ENCODE measurements around the gene NARS2.

NARS2 gene

DNA sequence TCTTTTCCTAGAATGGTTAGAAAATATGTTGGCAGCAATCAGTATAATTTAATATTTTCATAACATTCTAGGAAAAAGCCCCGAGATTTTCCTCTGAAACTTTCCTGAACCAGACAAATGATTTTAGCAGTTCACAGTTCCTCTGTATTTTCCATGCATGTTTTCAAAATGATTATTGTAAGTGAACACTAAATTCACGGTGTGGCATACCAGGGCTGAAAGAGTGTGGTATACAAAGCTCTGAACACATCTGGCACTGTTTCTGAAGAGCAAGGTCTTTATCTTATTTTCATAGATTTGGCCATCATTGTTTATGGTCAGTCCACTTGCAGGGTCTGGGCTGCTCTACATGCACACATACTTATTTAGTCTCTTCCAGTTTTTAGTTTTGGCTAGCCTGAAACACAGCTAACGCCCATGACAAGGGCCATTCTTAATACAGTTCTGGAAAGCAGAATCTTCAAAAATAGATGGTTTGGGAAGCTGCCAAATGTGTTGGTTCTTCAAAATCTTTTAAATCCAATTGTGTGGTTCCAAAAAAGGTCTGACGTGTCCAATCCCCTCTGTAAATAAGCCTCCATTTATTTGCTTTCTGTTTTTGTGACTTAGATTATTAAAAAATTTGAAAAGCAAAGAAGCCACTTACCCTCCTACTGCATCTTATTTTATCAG is 149.1 kb downstream of the NARS2 start:
- Mint-ChIP-seq H3K27ac (no peak overlapping the region), H3K27me3 (ENCODE audit: low read depth, poor library complexity) (peaks cover 11% of the 10 kb centered on the region), H3K9me3 (no peaks in the 10 kb centered on the region), H3K36me3 (ENCODE audit: low read depth) (peaks cover 4% of the 10 kb centered on the region), H3K4me1 (peaks cover 7% of the 10 kb centered on the region), H3K4me3 (no peak overlapping the region)
- no peak for DNase-seq
- TF ChIP-seq, protein P1, sequence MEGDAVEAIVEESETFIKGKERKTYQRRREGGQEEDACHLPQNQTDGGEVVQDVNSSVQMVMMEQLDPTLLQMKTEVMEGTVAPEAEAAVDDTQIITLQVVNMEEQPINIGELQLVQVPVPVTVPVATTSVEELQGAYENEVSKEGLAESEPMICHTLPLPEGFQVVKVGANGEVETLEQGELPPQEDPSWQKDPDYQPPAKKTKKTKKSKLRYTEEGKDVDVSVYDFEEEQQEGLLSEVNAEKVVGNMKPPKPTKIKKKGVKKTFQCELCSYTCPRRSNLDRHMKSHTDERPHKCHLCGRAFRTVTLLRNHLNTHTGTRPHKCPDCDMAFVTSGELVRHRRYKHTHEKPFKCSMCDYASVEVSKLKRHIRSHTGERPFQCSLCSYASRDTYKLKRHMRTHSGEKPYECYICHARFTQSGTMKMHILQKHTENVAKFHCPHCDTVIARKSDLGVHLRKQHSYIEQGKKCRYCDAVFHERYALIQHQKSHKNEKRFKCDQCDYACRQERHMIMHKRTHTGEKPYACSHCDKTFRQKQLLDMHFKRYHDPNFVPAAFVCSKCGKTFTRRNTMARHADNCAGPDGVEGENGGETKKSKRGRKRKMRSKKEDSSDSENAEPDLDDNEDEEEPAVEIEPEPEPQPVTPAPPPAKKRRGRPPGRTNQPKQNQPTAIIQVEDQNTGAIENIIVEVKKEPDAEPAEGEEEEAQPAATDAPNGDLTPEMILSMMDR (IDR thresholded peaks at IDR 0.05): no peak

DNA sequence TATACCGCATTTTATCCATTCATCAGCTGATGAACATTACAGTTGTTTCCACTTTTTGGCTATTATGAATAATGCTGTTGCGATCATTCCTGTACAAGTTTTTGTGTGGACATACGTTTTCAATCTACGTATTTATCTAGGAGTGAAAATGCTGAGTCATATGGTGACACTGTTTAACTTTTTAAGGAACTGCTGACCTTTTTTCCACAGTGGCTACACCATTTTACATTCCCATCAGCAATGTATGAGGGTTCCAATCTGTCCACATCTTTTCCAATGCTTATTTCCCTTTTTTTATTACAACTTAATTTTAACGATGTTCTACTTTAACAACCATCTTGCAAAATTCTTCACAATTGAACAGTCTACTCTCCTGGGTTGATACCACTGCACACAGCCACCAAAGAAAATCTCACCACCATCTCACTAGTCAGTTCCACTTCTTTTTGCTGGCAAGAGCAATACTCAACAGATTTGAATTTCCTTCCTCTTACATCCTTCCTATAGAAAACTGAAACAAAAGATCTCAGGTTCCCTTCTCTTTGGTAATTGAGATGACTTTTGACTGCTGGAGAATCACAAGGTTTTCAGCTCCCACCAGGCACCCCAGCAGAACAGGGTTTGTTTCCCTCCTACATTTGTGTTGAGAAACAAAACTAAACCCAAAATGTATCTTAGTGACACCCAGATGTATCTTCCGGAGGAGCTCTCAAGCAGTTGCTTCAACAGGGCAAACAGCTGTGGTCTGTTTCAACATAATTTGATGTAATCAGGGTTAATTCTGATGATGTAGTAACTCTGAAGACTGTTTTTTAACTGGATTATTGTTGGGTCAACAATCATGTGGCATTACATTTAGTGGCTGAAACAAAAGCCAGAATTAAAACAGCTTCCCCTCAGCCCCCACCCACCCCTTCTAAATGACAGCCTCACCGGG is 150.1 kb downstream of the NARS2 start:
- TF ChIP-seq, protein P1 (IDR thresholded peaks at IDR 0.05): no peak
- Mint-ChIP-seq H3K9me3 (no peaks in the 10 kb centered on the region), H3K36me3 (ENCODE audit: low read depth) (peaks cover 4% of the 10 kb centered on the region), H3K27ac (peak overlapping the region; percentile 69), H3K27me3 (ENCODE audit: low read depth, poor library complexity) (peaks cover 17% of the 10 kb centered on the region), H3K4me1 (peaks cover 12% of the 10 kb centered on the region), H3K4me3 (no peak overlapping the region)
- no peak for DNase-seq

DNA sequence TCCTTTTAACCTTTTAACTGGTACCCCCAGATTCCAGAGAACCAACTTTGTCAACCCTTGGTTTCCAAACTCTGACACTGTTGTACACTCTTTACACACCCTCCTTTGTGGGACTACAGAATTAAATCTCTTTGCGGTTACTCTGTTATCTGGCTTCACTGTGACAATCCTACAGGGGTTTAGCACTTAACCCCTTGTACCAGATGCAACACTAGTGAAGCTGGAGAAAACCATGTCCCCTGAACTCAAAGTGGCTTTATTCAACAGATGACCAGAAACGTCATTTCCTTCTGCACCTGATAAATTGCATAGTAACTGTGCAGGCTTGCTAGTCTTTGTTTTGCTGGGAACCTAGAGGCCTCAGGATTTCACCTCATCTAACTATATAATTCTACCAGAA is 151.4 kb downstream of the NARS2 start:
- no peaks in the 10 kb centered on the region for H3K9me3 Mint-ChIP-seq
- no peak overlapping the region for H3K4me3 Mint-ChIP-seq
- no peak overlapping the region for H3K27ac Mint-ChIP-seq
- peaks cover 26% of the 10 kb centered on the region for H3K4me1 Mint-ChIP-seq
- TF ChIP-seq, protein P1 (IDR thresholded peaks at IDR 0.05): no peak
- peaks cover 31% of the 10 kb centered on the region for H3K27me3 Mint-ChIP-seq (ENCODE audit: low read depth, poor library complexity)
- no peak for DNase-seq
- H3K36me3 Mint-ChIP-seq (ENCODE audit: low read depth): peaks cover 4% of the 10 kb centered on the region

DNA sequence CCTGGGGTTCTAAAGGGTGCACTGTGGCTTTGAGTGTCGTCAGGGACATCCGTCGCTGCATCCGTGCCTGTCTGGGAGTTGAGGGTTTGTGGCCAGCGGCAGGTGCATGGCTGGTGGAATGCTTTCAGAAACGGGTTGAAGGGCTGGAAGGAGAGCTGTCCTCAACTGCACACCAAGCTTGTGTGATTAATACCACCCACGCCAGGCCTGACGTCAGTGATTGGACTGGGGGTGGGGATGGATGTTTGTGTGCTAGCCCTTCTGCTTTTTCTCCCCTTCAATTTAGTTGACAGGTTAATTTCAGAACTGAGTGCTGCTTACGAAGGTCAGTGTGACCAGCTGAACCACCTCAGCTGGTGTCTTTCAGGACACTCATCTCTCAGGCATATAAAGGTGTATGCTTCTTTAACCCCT is 153.9 kb downstream of the NARS2 start:
- peak; percentile 5 for DNase-seq
- peak overlapping the region; percentile 39 for H3K27ac Mint-ChIP-seq
- TF ChIP-seq, protein P1 (IDR thresholded peaks at IDR 0.05): no peak
- peaks cover 28% of the 10 kb centered on the region for H3K27me3 Mint-ChIP-seq (ENCODE audit: low read depth, poor library complexity)
- no peaks in the 10 kb centered on the region for H3K9me3 Mint-ChIP-seq
- peaks cover 38% of the 10 kb centered on the region for H3K4me1 Mint-ChIP-seq
- H3K36me3 Mint-ChIP-seq (ENCODE audit: low read depth): peaks cover 4% of the 10 kb centered on the region
- H3K4me3 Mint-ChIP-seq: no peak overlapping the region

DNA sequence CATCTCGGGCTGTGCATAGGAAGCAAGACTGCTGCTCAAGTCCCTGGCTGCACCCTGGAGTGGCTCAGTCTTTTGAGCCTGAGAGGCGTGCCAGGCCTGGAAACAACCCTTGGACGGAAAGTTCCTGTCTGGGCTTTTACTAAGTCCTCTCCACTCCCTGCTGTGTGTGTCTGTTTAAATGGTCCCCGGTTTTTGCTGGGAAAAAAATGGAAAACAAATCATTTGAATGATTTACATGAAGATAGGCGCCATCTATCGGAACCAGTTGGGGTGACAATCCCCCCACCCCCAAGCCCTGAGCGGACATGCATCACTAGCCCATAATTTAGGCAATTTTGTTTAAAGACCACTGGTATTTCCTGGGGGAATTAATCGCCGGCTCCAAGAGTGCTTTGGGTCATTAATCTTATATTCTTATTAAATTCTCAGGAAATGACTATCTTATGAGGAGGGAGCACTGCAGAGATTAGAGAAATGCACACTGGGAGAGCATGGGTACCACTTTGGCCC is 154.4 kb downstream of the NARS2 start:
- peak; percentile 61 for DNase-seq
- no peaks in the 10 kb centered on the region for H3K9me3 Mint-ChIP-seq
- no peak overlapping the region for H3K27ac Mint-ChIP-seq
- peaks cover 28% of the 10 kb centered on the region for H3K27me3 Mint-ChIP-seq (ENCODE audit: low read depth, poor library complexity)
- TF ChIP-seq, protein P1 (IDR thresholded peaks at IDR 0.05): peak; percentile 45
- peak overlapping the region; percentile 24 for H3K4me3 Mint-ChIP-seq
- peaks cover 4% of the 10 kb centered on the region for H3K36me3 Mint-ChIP-seq (ENCODE audit: low read depth)
- H3K4me1 Mint-ChIP-seq: peaks cover 42% of the 10 kb centered on the region

Measured in nephron progenitor cell (in vitro differentiated cells).